Small intestine (tissue), 7 donors: ENCODE results near the gene GRM8. TPM values are rescaled to one million over a fixed set of nuclear protein-coding genes. Genes with fewer than 3 reads are reported as not detected.
"Not testable (repeated sequence)": the region's sequence is repeated elsewhere in the genome, so short reads cannot be mapped to it uniquely, and the experiment has no call there.

Experiments used
- DNase-seq, 2 donors: peaks; one replicate each; pipeline versions ENCODE4 v3.0.0 to v3.0.0-alpha.2; 2013
- FAIRE-seq: peaks from 2 replicates; lab custom pipeline; 2012; peaks lifted over from hg19 to GRCh38; lab: Jason Lieb, UNC
- H3K27ac ChIP-seq, 3 donors: one replicate each; pipeline ENCODE4 v1.5.1; 2013; ENCODE audit warnings: low read length in 2 of 3, mild to moderate bottlenecking in 2 of 3, control low read depth in 1 of 3, inconsistent platforms in 1 of 3, low read depth in 1 of 3, moderate library complexity in 1 of 3
- H3K27me3 ChIP-seq, 3 donors: one replicate each; pipeline ENCODE4 v1.6.1; 2013; ENCODE audit warnings: low read length in 3 of 3, inconsistent platforms in 1 of 3; ENCODE audit not compliant: control insufficient read depth in 3 of 3, insufficient read depth in 3 of 3
- H3K36me3 ChIP-seq, 3 donors: one replicate each; pipeline ENCODE4 v1.6.1; 2013; ENCODE audit warnings: low read length in 3 of 3, inconsistent platforms in 1 of 3, low read depth in 1 of 3, mild to moderate bottlenecking in 1 of 3, moderate library complexity in 1 of 3; ENCODE audit not compliant: control insufficient read depth in 3 of 3, insufficient read depth in 2 of 3
- H3K4me1 ChIP-seq, 3 donors: one replicate each; pipeline ENCODE4 v1.6.1; 2013; ENCODE audit warnings: low read length in 2 of 3, inconsistent platforms in 1 of 3, low read depth in 1 of 3, mild to moderate bottlenecking in 1 of 3, moderate library complexity in 1 of 3; ENCODE audit not compliant: control insufficient read depth in 3 of 3, insufficient read depth in 2 of 3
- H3K4me3 ChIP-seq, 3 donors: one replicate each; pipeline ENCODE4 v1.5.1; 2013; ENCODE audit warnings: low read length in 3 of 3, control low read depth in 1 of 3, inconsistent platforms in 1 of 3, low read depth in 1 of 3, mild to moderate bottlenecking in 1 of 3, moderate library complexity in 1 of 3
- H3K9me3 ChIP-seq, 2 donors: one replicate each; pipeline ENCODE4 v1.6.1; 2013; ENCODE audit warnings: low read depth in 1 of 2, low read length in 1 of 2; ENCODE audit not compliant: control insufficient read depth in 2 of 2, insufficient read depth in 1 of 2
- WGBS, 3 donors: extraction: QIAGEN DNeasy Blood & Tissue Kit; methylation state at CpG; one replicate each; pipeline ENCODE4 v1.1.7; 2013; 5-methylcytosine and 5-hydroxymethylcytosine counted together
- polyA plus RNA-seq, 4 donors: library from polyadenylated mRNA; stranded (reverse) in 3 of 4; unstranded in 1 of 4; fragments of 200-250 nt in 3 of 4; fragments of 120-200 nt in 1 of 4; gene quantifications; one replicate each; pipeline versions ENCODE4 v1.2.1 to v1.2.3, GENCODE V29; 2013
- donor health status: healthy with polysubstance abuse.
- donor health status: control.
- donor health status: control.
- donor health status: Bipolar disorder and iron deficiency.
- donor health status: healthy.

Gene GRM8
- polyA plus RNA-seq, 4 donors = 0.07 to 0.12 TPM; not detected in 2

- Histone ChIP-seq H3K27ac (no peak overlapping the region), H3K27me3 (no peaks in the 10 kb centered on the region), H3K4me1 (no peaks in the 10 kb centered on the region), H3K9me3 (peaks cover 0 to 4% of the 10 kb centered on the region in 2 donors), H3K4me3 (no peak overlapping the region), H3K36me3 (no peaks in the 10 kb centered on the region)
- no peak for DNase-seq
- WGBS, 3 donors = 86 to 92% (median 89%) methylated on average over 11 of the region's 11 CpGs
- FAIRE-seq = no peak
Observed at GRCh38 chr7:126685018-126685573, 567.6 kb downstream of the GRM8 start.

- FAIRE-seq = no peak
Observed at GRCh38 chr7:126682176-126682575, 570.6 kb downstream of the GRM8 start.

GRCh38 chr7:126668762-126669161 is 584.0 kb downstream of the GRM8 start:
- not testable (repeated sequence) for H3K4me1 ChIP-seq, FAIRE-seq, H3K27ac ChIP-seq, DNase-seq, H3K27me3 ChIP-seq, H3K36me3 ChIP-seq, H3K4me3 ChIP-seq, H3K9me3 ChIP-seq
- 82 to 85% (median 84%) methylated on average over 1 of the region's 1 CpG for WGBS, 3 donors

More at GRCh38 chr7:126682176-126682575, 570.6 kb downstream of the GRM8 start:
- Histone ChIP-seq H3K27me3 (no peaks in the 10 kb centered on the region), H3K4me1 (no peaks in the 10 kb centered on the region), H3K9me3 (peaks cover 0 to 4% of the 10 kb centered on the region in 2 donors), H3K27ac (no peak overlapping the region), H3K4me3 (no peak overlapping the region), H3K36me3 (no peaks in the 10 kb centered on the region)
- DNase-seq = no peak

GRCh38 chr7:126668367-126668752 is 584.4 kb downstream of the GRM8 start:
- FAIRE-seq (no peak), DNase-seq (no peak)
- Histone ChIP-seq H3K27ac (no peak overlapping the region), H3K27me3 (no peaks in the 10 kb centered on the region), H3K9me3 (no peaks in the 10 kb centered on the region), H3K4me1 (no peaks in the 10 kb centered on the region), H3K36me3 (no peaks in the 10 kb centered on the region), H3K4me3 (no peak overlapping the region)
- 92 to 93% (median 93%) methylated on average over 5 of the region's 5 CpGs for WGBS, 3 donors

DNA sequence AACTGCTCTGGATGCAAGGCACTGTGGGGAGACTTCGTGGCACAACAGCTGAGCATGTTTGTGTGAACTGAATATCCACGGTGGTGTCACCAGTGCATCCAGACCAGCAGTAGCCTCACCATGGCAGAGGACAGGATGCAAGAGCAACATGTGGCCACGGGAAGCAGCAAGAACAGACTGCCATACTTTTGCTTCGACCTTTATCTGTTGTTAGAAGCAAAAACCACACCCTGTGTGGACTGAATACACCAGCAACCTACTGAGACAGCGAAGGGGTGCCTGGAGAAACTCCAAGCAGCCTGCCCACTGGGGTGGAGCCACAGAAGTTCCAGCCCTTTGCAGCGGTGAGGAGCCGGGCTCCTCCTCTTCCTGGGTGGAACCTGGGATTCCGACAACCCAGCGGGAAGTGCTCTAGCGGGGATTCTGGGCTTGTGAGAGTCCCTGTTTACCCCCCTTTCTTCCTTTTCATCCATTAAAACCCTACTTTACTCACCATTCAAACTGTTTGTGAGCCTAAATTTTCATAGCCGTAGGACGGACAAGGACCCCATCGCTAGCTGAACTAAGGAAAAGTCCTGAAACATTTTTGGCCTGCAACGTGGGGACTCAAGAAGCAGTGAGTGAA is 584.9 kb downstream of the GRM8 start:
- DNase-seq (no peak), FAIRE-seq (no peak)
- 75 to 84% (median 77%) methylated on average over 14 of the region's 14 CpGs for WGBS, 3 donors
- Histone ChIP-seq H3K4me1 (no peaks in the 10 kb centered on the region), H3K4me3 (no peak overlapping the region), H3K36me3 (no peaks in the 10 kb centered on the region), H3K27me3 (no peaks in the 10 kb centered on the region), H3K9me3 (no peaks in the 10 kb centered on the region), H3K27ac (no peak overlapping the region)

GRCh38 chr7:126662856-126663255 is 589.9 kb downstream of the GRM8 start:
- DNase-seq = no peak
- no peak for FAIRE-seq
- H3K27ac ChIP-seq = no peak overlapping the region
- H3K4me3 ChIP-seq = no peak overlapping the region
- WGBS, 3 donors = 69 to 80% (median 70%) methylated on average over 4 of the region's 4 CpGs
- no peaks in the 10 kb centered on the region for H3K4me1 ChIP-seq
- no peaks in the 10 kb centered on the region for H3K27me3 ChIP-seq
- H3K9me3 ChIP-seq = no peaks in the 10 kb centered on the region
- H3K36me3 ChIP-seq = no peaks in the 10 kb centered on the region

DNA sequence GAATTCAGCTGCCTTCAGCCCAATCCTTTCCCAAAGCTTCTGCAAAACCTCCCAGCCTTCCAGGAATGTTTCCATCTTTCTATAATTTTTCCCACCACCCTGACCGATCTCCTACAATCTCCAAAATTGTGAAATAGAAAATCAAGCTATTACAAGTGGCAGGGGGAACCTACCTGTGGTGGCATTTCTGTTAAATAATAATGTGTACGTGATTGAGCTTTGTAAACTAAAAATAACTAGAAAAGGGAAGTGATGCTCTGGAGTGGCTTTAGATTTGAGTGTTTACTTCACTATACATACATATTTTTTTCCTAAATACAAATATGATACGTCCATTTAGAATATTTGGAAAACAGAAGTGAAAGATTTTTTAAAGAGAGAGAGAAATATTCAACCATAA is 593.6 kb downstream of the GRM8 start:
- 57 to 71% (median 68%) methylated on average over 3 of the region's 3 CpGs for WGBS, 3 donors
- no peak for DNase-seq
- no peak for FAIRE-seq
- Histone ChIP-seq H3K27ac (no peak overlapping the region), H3K4me3 (no peak overlapping the region), H3K4me1 (no peaks in the 10 kb centered on the region), H3K36me3 (no peaks in the 10 kb centered on the region), H3K9me3 (peaks cover 0 to 2% of the 10 kb centered on the region in 2 donors), H3K27me3 (no peaks in the 10 kb centered on the region)

GRCh38 chr7:126658684-126659083 is 594.1 kb downstream of the GRM8 start:
- H3K4me1 ChIP-seq = no peaks in the 10 kb centered on the region
- no peak for DNase-seq
- FAIRE-seq = no peak
- 86 to 88% (median 88%) methylated on average over 16 of the region's 16 CpGs for WGBS, 3 donors
- H3K27ac ChIP-seq = no peak overlapping the region
- H3K36me3 ChIP-seq = no peaks in the 10 kb centered on the region
- H3K4me3 ChIP-seq = no peak overlapping the region
- peaks cover 0 to 2% of the 10 kb centered on the region in 2 donors for H3K9me3 ChIP-seq
- no peaks in the 10 kb centered on the region for H3K27me3 ChIP-seq
